Loucy (cell line): Measurements from ENCODE around the gene COL25A1.

ENCODE experiments used
- H2AFZ ChIP-seq: fragments of 200-600 bp; sonication (generic); 2 replicates; pipeline ENCODE4 v1.6.0; 2016; ENCODE audit warnings: antibody characterized with exemption, mild to moderate bottlenecking, low read length, moderate library complexity
- H3F3A ChIP-seq: fragments of 200-600 bp; 2 replicates; pipeline ENCODE4 v1.6.0; 2016; ENCODE audit warnings: antibody characterized with exemption, low read depth, mild to moderate bottlenecking
- H3K27me3 ChIP-seq: fragments of 200-600 bp; sonication (generic); 2 replicates; pipeline ENCODE4 v1.6.1; 2014; ENCODE audit warnings: low read length, mild to moderate bottlenecking; ENCODE audit not compliant: insufficient read depth, poor library complexity, severe bottlenecking
- H3K36me3 ChIP-seq: fragments of 200-600 bp; sonication (generic); 2 replicates; pipeline ENCODE4 v1.6.1; 2016; ENCODE audit warnings: low read length; ENCODE audit not compliant: insufficient read depth
- H3K4me1 ChIP-seq: fragments of 200-600 bp; sonication (generic); 2 replicates; pipeline ENCODE4 v1.5.1; 2014; ENCODE audit warnings: low read length, mild to moderate bottlenecking; ENCODE audit not compliant: insufficient read depth, poor library complexity, severe bottlenecking
- H3K4me2 ChIP-seq: fragments of 200-600 bp; sonication (generic); 2 replicates; pipeline ENCODE4 v1.6.0; 2014; ENCODE audit warnings: antibody characterized with exemption, low read length, low read depth, mild to moderate bottlenecking; ENCODE audit not compliant: poor library complexity, severe bottlenecking
- H3K4me3 ChIP-seq: fragments of 200-600 bp; sonication (generic); 2 replicates; pipeline ENCODE4 v1.5.1; 2014; ENCODE audit warnings: low read length, mild to moderate bottlenecking, mixed read lengths; ENCODE audit not compliant: poor library complexity, severe bottlenecking
- H3K79me2 ChIP-seq: fragments of 200-600 bp; sonication (generic); 2 replicates; pipeline ENCODE4 v1.6.1; 2014; ENCODE audit warnings: low read length; ENCODE audit not compliant: insufficient read depth
- H3K9ac ChIP-seq: fragments of 200-600 bp; sonication (generic); 2 replicates; pipeline ENCODE4 v1.6.0; 2014; ENCODE audit warnings: mild to moderate bottlenecking, low read depth, low read length, moderate library complexity; ENCODE audit not compliant: poor library complexity, severe bottlenecking
- H3K9me2 ChIP-seq: fragments of 200-600 bp; sonication (generic); replicated peaks from 2 replicates; pipeline ENCODE4 v1.6.1; 2016; ENCODE audit warnings: low read depth, low read length, mixed read lengths
- H3K9me3 ChIP-seq: fragments of 200-600 bp; sonication (generic); 2 replicates; pipeline ENCODE4 v1.6.1; 2014; ENCODE audit warnings: mild to moderate bottlenecking, antibody characterized with exemption, low read length, low read depth; ENCODE audit not compliant: insufficient read depth
- H4K20me1 ChIP-seq: fragments of 200-600 bp; sonication (generic); 2 replicates; pipeline ENCODE4 v1.6.0; 2014; ENCODE audit warnings: antibody characterized with exemption, low read length, mild to moderate bottlenecking; ENCODE audit not compliant: insufficient read depth, poor library complexity, severe bottlenecking
- EZH2phosphoT487 ChIP-seq: fragments of 200-600 bp; IDR thresholded peaks from 2 replicates; pipeline ENCODE4 v1.6.1; 2018; ENCODE audit warnings: antibody characterized with exemption, mild to moderate bottlenecking, moderate library complexity, borderline replicate concordance
- TF ChIP-seq, protein P1 (sequence below): fragments of 200-600 bp; sonication (generic); conservative IDR thresholded peaks from 2 replicates; pipeline ENCODE4 v1.5.1; 2014; ENCODE audit warnings: mild to moderate bottlenecking, antibody characterized with exemption, low read length

COL25A1 gene

GRCh38 chr4:108885211-108885610 lies 417.2 kb downstream of the COL25A1 start:
- no peak overlapping the region for H2AFZ ChIP-seq
- H3K4me2 ChIP-seq: peak overlapping the region; percentile 1
- H3K79me2 ChIP-seq: no peaks in the 10 kb centered on the region
- no peak overlapping the region for H3K9ac ChIP-seq
- H3K9me2 ChIP-seq: no peaks in the 10 kb centered on the region
- no peak overlapping the region for H3K4me3 ChIP-seq
- H3K9me3 ChIP-seq: no peaks in the 10 kb centered on the region
- no peaks in the 10 kb centered on the region for H3K27me3 ChIP-seq
- peaks cover 49% of the 10 kb centered on the region for H3K4me1 ChIP-seq
- no peaks in the 10 kb centered on the region for H4K20me1 ChIP-seq
- peaks cover 3% of the 10 kb centered on the region; the same call in 1 of the 2 replicates for H3F3A ChIP-seq
- TF ChIP-seq, protein P1, sequence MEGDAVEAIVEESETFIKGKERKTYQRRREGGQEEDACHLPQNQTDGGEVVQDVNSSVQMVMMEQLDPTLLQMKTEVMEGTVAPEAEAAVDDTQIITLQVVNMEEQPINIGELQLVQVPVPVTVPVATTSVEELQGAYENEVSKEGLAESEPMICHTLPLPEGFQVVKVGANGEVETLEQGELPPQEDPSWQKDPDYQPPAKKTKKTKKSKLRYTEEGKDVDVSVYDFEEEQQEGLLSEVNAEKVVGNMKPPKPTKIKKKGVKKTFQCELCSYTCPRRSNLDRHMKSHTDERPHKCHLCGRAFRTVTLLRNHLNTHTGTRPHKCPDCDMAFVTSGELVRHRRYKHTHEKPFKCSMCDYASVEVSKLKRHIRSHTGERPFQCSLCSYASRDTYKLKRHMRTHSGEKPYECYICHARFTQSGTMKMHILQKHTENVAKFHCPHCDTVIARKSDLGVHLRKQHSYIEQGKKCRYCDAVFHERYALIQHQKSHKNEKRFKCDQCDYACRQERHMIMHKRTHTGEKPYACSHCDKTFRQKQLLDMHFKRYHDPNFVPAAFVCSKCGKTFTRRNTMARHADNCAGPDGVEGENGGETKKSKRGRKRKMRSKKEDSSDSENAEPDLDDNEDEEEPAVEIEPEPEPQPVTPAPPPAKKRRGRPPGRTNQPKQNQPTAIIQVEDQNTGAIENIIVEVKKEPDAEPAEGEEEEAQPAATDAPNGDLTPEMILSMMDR: no peak
- TF ChIP-seq EZH2phosphoT487: no peak
- no peaks in the 10 kb centered on the region for H3K36me3 ChIP-seq

DNA sequence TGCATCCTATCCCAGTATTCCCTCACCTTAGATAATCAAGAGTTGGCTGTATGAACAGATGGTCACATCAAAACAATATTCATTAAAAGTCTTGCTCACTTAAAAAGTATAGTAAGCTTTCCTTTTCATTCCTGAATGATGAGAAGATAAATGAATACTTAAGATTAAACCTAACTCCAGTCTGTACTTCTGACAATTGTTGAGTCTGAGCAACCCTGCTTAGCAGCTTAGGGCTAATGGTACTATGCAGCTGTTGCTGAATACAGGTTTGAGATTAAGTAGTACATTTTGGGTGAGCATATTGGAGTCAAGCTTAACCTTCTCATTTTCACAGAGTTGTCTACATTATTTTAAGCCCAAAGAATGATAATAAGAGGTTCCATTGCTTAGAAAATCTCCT lies 417.9 kb downstream of the COL25A1 start:
- Histone ChIP-seq H3K4me2 (peak overlapping the region; percentile 1), H3K36me3 (no peaks in the 10 kb centered on the region), H3K27me3 (no peaks in the 10 kb centered on the region), H3K4me1 (peaks cover 45% of the 10 kb centered on the region), H3K9ac (no peak overlapping the region), H3K9me2 (no peaks in the 10 kb centered on the region), H3K9me3 (no peaks in the 10 kb centered on the region), H3F3A (peaks cover 3% of the 10 kb centered on the region; the same call in 1 of the 2 replicates), H3K4me3 (no peak overlapping the region), H4K20me1 (no peaks in the 10 kb centered on the region), H3K79me2 (no peaks in the 10 kb centered on the region), H2AFZ (no peak overlapping the region; the same call in 1 of the 2 replicates)
- TF ChIP-seq, protein P1: no peak
- TF ChIP-seq EZH2phosphoT487: no peak

DNA sequence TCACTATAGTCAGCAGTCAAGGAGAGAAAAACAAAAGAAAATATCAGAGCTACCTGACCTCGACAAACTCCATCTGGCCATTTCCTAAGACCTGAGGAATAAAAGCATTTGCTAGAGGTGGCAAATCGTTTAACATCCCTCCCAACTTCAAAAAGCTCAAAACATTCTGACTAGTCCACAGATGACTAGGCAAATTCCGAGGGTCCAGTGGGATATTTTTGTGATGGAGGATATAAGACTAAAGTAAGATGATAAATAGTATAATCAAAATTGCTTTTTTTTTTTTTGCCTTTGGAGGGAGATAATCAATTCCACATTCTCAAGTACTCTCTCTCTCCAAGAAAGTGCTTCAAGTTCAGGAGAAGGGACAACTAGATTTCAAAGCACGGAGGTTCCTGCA lies 420.5 kb downstream of the COL25A1 start:
- no peaks in the 10 kb centered on the region for H4K20me1 ChIP-seq
- H3K4me2 ChIP-seq: no peak overlapping the region
- H3K9me2 ChIP-seq: no peaks in the 10 kb centered on the region
- H2AFZ ChIP-seq: no peak overlapping the region
- TF ChIP-seq, protein P1: no peak
- no peak for TF ChIP-seq EZH2phosphoT487
- H3K27me3 ChIP-seq: no peaks in the 10 kb centered on the region
- H3F3A ChIP-seq: peaks cover 3% of the 10 kb centered on the region; the same call in 1 of the 2 replicates
- no peak overlapping the region for H3K9ac ChIP-seq
- H3K9me3 ChIP-seq: no peaks in the 10 kb centered on the region
- peaks cover 35% of the 10 kb centered on the region for H3K4me1 ChIP-seq
- no peak overlapping the region for H3K4me3 ChIP-seq
- no peaks in the 10 kb centered on the region for H3K79me2 ChIP-seq
- no peaks in the 10 kb centered on the region for H3K36me3 ChIP-seq
